ENCODE data around the gene SERPINB13.

The SERPINB13 gene, protein sequence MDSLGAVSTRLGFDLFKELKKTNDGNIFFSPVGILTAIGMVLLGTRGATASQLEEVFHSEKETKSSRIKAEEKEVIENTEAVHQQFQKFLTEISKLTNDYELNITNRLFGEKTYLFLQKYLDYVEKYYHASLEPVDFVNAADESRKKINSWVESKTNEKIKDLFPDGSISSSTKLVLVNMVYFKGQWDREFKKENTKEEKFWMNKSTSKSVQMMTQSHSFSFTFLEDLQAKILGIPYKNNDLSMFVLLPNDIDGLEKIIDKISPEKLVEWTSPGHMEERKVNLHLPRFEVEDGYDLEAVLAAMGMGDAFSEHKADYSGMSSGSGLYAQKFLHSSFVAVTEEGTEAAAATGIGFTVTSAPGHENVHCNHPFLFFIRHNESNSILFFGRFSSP

DNA sequence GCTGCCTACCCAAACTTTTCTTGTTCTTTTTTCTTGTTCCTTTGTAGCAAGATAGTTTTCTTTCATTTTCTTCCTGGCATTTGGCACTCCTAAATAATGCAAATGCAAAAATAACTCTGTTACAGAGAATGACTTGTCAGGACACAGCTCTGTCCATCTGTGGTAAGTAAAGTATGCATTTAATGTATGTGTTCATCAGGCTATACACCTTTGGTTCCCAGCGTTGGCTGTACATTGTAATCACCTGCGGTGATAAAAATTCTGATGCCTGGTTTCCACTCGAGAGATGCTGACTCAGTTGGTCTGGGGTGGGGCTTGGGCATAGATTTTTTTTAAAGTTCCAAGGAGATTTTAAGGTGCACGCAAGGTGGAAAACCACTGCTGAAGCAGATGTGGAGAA lies at the start of gene SERPINB13:
SERPINB13 (plus strand) TSS at position 378 of the 400 bp plus-strand sequence. CDS start 1,325 bp downstream, outside the sequence.
- TF ChIP-seq, protein P1, sequence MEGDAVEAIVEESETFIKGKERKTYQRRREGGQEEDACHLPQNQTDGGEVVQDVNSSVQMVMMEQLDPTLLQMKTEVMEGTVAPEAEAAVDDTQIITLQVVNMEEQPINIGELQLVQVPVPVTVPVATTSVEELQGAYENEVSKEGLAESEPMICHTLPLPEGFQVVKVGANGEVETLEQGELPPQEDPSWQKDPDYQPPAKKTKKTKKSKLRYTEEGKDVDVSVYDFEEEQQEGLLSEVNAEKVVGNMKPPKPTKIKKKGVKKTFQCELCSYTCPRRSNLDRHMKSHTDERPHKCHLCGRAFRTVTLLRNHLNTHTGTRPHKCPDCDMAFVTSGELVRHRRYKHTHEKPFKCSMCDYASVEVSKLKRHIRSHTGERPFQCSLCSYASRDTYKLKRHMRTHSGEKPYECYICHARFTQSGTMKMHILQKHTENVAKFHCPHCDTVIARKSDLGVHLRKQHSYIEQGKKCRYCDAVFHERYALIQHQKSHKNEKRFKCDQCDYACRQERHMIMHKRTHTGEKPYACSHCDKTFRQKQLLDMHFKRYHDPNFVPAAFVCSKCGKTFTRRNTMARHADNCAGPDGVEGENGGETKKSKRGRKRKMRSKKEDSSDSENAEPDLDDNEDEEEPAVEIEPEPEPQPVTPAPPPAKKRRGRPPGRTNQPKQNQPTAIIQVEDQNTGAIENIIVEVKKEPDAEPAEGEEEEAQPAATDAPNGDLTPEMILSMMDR (IDR thresholded peaks at IDR 0.05) = no peak

DNA sequence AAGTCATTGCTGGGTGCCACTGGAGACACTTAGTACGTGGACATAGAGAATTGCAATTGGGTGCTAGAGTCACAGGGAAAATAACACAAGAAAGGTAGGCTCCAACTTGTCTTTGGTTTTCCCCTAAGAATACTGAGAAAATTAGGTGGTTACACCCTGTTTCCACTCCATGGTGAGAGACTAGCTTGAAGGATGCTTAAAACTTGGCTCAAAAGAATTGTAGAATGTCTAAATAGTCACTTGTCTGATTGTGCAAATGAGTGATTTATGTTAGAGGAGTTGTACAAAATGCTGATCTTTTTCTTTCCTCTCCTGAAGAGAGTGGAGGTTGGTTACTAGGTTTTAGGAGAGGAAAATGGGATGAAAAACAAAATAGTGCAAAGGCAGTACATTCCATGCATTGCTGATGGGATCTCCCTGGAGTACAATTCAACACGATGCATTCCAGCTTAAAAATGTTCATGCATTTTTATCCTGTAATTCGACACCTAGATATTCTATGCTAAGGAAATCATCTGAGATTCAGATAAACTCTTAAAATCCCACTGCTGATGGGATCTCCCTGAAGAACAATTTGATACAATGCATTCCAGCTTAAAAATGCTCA lies 47.1 kb upstream of the SERPINB13 start:
- TF ChIP-seq, protein P1 (IDR thresholded peaks at IDR 0.05) = no peak

DNA sequence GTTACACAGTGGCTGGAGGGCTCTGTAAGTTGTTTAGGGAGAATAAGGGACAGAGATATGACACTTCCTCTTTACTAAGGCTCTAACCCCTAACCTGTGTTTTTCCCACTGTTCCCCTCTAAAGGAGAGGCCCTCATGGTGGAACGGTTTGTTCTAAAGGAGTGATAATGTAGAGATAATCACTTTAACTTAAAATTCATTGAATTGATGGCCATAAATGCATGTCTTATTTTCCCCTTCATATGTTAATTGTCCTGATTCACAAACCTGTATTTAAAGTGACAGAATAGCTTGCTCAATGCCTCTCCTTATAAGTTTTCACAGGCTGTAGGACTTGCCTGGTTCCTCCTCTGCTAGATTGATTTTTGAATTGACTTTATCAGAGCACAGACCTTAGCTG lies 45.1 kb upstream of the SERPINB13 start, which contains the start of gene SERPINB12:
SERPINB12 (plus strand) TSS at position 301 of the 400 bp plus-strand sequence. CDS start 13,791 bp downstream, outside the sequence.
- TF ChIP-seq, protein P1 (IDR thresholded peaks at IDR 0.05) = no peak

DNA sequence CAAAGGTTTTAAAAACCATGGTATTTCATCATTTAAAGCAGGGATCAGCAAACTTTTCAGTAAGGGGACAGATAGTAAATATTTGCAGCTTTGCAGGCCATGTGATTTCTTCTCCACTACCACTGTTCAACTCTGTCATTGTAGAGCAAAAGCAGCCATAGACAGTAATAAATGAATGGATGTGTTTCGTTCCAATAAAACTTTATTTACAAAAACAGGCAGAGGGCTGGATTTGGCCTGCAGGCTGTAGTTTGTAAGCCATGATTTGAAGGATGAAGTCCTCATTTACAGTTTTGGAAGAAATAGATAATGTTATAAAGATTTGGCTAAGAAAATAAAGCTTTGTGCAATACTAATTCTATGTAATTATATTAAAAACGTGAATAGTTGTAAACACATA lies 43.1 kb upstream of the SERPINB13 start:
- TF ChIP-seq, protein P1 (IDR thresholded peaks at IDR 0.05) = no peak

DNA sequence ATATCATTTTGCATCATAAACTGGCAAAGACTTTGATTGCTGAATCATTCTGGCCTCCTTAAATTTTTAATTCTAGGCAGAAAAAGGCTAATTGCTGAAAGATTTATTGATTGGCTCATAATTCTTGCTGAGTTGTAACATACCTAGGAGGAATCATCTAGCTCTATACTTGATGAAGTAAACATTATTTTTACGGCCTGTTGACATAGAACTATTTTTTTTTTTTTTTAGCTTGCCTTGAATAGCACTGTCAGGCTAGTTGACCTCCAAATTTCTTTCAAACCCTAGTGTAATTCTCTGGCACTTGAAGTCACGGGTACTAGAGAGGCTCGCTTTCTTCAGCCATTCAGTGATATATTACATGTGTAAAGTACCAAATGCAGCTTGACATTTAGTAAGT lies 42.1 kb upstream of the SERPINB13 start:
- TF ChIP-seq, protein P1 (IDR thresholded peaks at IDR 0.05) = no peak

DNA sequence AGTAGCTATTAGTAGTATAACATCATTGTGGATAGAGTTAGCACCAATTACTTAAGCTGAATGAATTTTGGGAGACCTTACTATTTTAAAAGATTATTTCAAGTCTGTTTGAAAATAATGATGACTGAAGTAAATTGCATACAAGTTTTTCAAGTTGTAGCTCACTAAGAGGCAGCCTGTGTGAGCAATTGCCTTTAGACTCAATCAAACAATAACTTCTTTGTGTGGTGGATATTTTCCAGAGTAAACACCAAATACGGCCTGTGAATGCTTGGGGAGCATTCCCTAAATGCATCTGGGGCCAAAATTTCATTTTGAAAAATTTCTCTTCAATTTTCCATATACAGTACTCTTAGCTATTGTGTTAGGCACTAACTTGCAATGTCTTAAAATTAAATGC lies 37.1 kb upstream of the SERPINB13 start:
- TF ChIP-seq, protein P1 (IDR thresholded peaks at IDR 0.05) = no peak

DNA sequence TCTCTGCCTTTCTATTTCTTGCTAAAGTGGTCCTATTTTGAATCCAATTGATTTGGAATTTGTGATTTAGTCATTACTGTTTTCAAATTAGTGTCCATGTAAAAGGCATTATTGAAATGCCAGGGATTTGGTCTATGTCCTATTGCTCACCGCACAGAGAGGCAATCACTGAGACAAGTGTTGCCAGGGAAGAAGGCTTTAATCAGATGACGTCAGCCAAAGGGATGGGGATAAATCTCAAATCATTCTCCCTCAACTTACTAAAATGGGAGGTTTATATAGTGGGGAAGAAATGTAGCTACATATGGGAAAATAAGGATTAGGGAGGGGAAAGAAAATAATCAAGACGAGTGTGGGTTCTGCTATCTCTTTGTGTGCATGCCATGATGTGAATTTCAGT lies 35.4 kb upstream of the SERPINB13 start:
- TF ChIP-seq, protein P1 (IDR thresholded peaks at IDR 0.05) = no peak

Data from LNCAP (cell line).